ENCODE results near the gene SHLD1.

SHLD1 gene

GRCh38 chr20:5845681-5846615 is 95.7 kb downstream of the SHLD1 start:
- DNase-seq (ENCODE audit: low spot score) = no peak

GRCh38 chr20:5848711-5849505 is 98.7 kb downstream of the SHLD1 start:
- DNase-seq (ENCODE audit: low spot score) (no peak), FAIRE-seq (no peak)

More at GRCh38 chr20:5845681-5846615, 95.7 kb downstream of the SHLD1 start:
- no peak for FAIRE-seq

- no peak for DNase-seq (ENCODE audit: low spot score)
- FAIRE-seq = no peak
Observed at GRCh38 chr20:5855939-5856338, 105.7 kb downstream of the SHLD1 start.

GRCh38 chr20:5859608-5860007 is 109.4 kb downstream of the SHLD1 start:
- no peak for FAIRE-seq
- DNase-seq (ENCODE audit: low spot score) = no peak

GRCh38 chr20:5862703-5863039 is 112.5 kb downstream of the SHLD1 start:
- DNase-seq (ENCODE audit: low spot score) (no peak), FAIRE-seq (no peak)

- DNase-seq (ENCODE audit: low spot score) = peak; percentile 45
- no peak for FAIRE-seq
Observed at GRCh38 chr20:5863040-5863833, 113.0 kb downstream of the SHLD1 start.

GRCh38 chr20:5864428-5864827 is 114.2 kb downstream of the SHLD1 start:
- no peak for FAIRE-seq
- DNase-seq (ENCODE audit: low spot score) = no peak

- FAIRE-seq (no peak), DNase-seq (ENCODE audit: low spot score) (no peak)
Observed at GRCh38 chr20:5864873-5865587, 114.8 kb downstream of the SHLD1 start.

- FAIRE-seq (no peak), DNase-seq (ENCODE audit: low spot score) (no peak)
Observed at GRCh38 chr20:5865604-5866003, 115.4 kb downstream of the SHLD1 start.

GRCh38 chr20:5870568-5870981 is 120.4 kb downstream of the SHLD1 start:
- no peak for DNase-seq (ENCODE audit: low spot score)
- no peak for FAIRE-seq

GRCh38 chr20:5871459-5872410 is 121.5 kb downstream of the SHLD1 start:
- DNase-seq (ENCODE audit: low spot score) (no peak), FAIRE-seq (no peak)

GRCh38 chr20:5877128-5877527 is 126.9 kb downstream of the SHLD1 start:
- FAIRE-seq = no peak
- no peak for DNase-seq (ENCODE audit: low spot score)

- no peak for FAIRE-seq
- DNase-seq (ENCODE audit: low spot score) = no peak
Observed at GRCh38 chr20:5880326-5880725, 130.1 kb downstream of the SHLD1 start.

- FAIRE-seq = no peak
Observed at GRCh38 chr20:5881703-5882102, 131.5 kb downstream of the SHLD1 start.

GRCh38 chr20:5882166-5882565 is 132.0 kb downstream of the SHLD1 start:
- DNase-seq (ENCODE audit: low spot score) (no peak), FAIRE-seq (no peak)

More at GRCh38 chr20:5881703-5882102, 131.5 kb downstream of the SHLD1 start:
- DNase-seq (ENCODE audit: low spot score) = no peak

GRCh38 chr20:5884465-5885335 is 134.5 kb downstream of the SHLD1 start:
- FAIRE-seq = no peak
- DNase-seq (ENCODE audit: low spot score) = no peak

GRCh38 chr20:5885866-5886265 is 135.7 kb downstream of the SHLD1 start:
- DNase-seq (ENCODE audit: low spot score) (no peak), FAIRE-seq (no peak)

- DNase-seq (ENCODE audit: low spot score) = no peak
- no peak for FAIRE-seq
Observed at GRCh38 chr20:5886788-5887187, 136.6 kb downstream of the SHLD1 start.

- FAIRE-seq (no peak), DNase-seq (ENCODE audit: low spot score) (no peak)
Observed at GRCh38 chr20:5887386-5887785, 137.2 kb downstream of the SHLD1 start.
